ENCODE data around the gene FAM168B. TPM values are rescaled to one million over a fixed set of nuclear protein-coding genes. Genes with fewer than 3 reads are reported as not detected.

The FAM168B gene
- polyA plus RNA-seq, 1 donor, result 71.6 TPM

- Histone ChIP-seq H3K4me1 (ENCODE audit: control insufficient read depth, insufficient read depth, low read length) (no peaks in the 10 kb centered on the region), H3K9me3 (ENCODE audit: control insufficient read depth, low read depth, low read length) (no peaks in the 10 kb centered on the region), H3K27ac (ENCODE audit: low read length) (no peak overlapping the region), H3K36me3 (ENCODE audit: control insufficient read depth, insufficient read depth, low read length) (no peaks in the 10 kb centered on the region), H3K4me3 (ENCODE audit: low read length) (no peak overlapping the region), H3K27me3 (ENCODE audit: control insufficient read depth, insufficient read depth, low read length) (peaks cover 6% of the 10 kb centered on the region)
- DNase-seq, result no peak
- WGBS (ENCODE audit: insufficient coverage, low lambda C conversion rate), result no CpG with 5 or more reads among the region's 16 CpGs
Measured at GRCh38 chr2:131005216-131005935, 87.9 kb downstream of the FAM168B start.

DNA sequence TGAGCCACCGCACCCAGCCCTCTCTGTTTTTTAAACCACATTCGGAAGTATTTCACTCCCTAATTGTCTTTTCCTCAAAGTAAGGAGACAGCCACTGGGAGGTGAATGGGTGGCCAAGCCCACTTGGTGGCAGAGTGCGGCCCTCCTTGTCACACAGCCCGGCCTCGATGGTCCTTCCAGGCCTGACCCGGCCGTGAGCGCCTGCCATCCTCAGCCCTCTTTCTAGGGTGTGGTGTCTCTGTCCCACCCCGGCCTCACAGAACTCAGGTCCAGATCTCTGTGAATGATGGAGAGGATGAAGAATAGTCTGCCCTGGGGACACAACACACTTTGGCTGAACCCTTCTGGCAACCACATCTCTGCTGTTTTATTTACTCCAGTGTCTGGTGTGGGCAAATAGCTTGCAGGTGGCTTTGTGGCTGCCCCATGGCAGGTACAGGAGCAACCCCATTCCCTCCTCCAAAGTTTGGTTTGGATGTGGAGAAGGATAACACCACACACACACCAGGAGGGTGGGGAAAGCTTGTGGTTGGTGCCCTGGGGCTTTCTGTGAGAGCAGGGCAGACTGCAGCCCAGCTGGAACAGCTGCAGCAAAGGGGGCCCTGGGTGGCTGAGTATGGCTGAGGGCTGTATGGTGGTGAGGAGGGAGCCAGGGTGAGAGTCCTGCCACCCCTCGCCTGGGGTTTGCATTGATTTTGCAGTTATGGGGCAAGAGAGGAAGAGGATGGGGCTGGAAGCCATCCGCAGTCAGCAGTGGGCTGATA, 88.6 kb downstream of the FAM168B start:
- no peak overlapping the region for H3K27ac ChIP-seq (ENCODE audit: low read length)
- H3K36me3 ChIP-seq (ENCODE audit: control insufficient read depth, insufficient read depth, low read length), result no peaks in the 10 kb centered on the region
- no peaks in the 10 kb centered on the region for H3K4me1 ChIP-seq (ENCODE audit: control insufficient read depth, insufficient read depth, low read length)
- H3K27me3 ChIP-seq (ENCODE audit: control insufficient read depth, insufficient read depth, low read length), result peaks cover 6% of the 10 kb centered on the region
- H3K9me3 ChIP-seq (ENCODE audit: control insufficient read depth, low read depth, low read length), result no peaks in the 10 kb centered on the region
- no peak overlapping the region for H3K4me3 ChIP-seq (ENCODE audit: low read length)
- no peak for DNase-seq
- no CpG with 5 or more reads among the region's 11 CpGs for WGBS (ENCODE audit: insufficient coverage, low lambda C conversion rate)

GRCh38 chr2:130998561-130998960, 94.7 kb downstream of the FAM168B start:
- Histone ChIP-seq H3K36me3 (ENCODE audit: control insufficient read depth, insufficient read depth, low read length) (no peaks in the 10 kb centered on the region), H3K27ac (ENCODE audit: low read length) (no peak overlapping the region), H3K4me3 (ENCODE audit: low read length) (no peak overlapping the region), H3K9me3 (ENCODE audit: control insufficient read depth, low read depth, low read length) (no peaks in the 10 kb centered on the region), H3K27me3 (ENCODE audit: control insufficient read depth, insufficient read depth, low read length) (no peaks in the 10 kb centered on the region), H3K4me1 (ENCODE audit: control insufficient read depth, insufficient read depth, low read length) (no peaks in the 10 kb centered on the region)
- 100% methylated on average over 1 of the region's 6 CpGs for WGBS (ENCODE audit: insufficient coverage, low lambda C conversion rate)
- no peak for DNase-seq

Other genes with a start within 250 kb of the FAM168B start
- gene PLEKHB2, start 11.9 kb upstream of the FAM168B start, polyA plus RNA-seq, result 104 TPM
- 0.03 TPM for gene POTEE, start 116.1 kb upstream of the FAM168B start, polyA plus RNA-seq

All from large intestine (tissue), 3 donors.